GM18502 (cell line): ENCODE measurements around the gene UNC45A.
A peak's percentile ranks its signal among the peaks of the same experiment; 100 is the strongest.
"Not testable (repeated sequence)": the region's sequence is repeated elsewhere in the genome, so short reads cannot be mapped to it uniquely, and the experiment has no call there.

ENCODE experiments used
- ATAC-seq: cut with Tn5 transposase; IDR thresholded peaks from one replicate; pipeline ENCODE4 v1.9.1; 2021; ENCODE audit warnings: mild to moderate bottlenecking; ENCODE audit not compliant: unreplicated experiment, poor library complexity

UNC45A gene

DNA sequence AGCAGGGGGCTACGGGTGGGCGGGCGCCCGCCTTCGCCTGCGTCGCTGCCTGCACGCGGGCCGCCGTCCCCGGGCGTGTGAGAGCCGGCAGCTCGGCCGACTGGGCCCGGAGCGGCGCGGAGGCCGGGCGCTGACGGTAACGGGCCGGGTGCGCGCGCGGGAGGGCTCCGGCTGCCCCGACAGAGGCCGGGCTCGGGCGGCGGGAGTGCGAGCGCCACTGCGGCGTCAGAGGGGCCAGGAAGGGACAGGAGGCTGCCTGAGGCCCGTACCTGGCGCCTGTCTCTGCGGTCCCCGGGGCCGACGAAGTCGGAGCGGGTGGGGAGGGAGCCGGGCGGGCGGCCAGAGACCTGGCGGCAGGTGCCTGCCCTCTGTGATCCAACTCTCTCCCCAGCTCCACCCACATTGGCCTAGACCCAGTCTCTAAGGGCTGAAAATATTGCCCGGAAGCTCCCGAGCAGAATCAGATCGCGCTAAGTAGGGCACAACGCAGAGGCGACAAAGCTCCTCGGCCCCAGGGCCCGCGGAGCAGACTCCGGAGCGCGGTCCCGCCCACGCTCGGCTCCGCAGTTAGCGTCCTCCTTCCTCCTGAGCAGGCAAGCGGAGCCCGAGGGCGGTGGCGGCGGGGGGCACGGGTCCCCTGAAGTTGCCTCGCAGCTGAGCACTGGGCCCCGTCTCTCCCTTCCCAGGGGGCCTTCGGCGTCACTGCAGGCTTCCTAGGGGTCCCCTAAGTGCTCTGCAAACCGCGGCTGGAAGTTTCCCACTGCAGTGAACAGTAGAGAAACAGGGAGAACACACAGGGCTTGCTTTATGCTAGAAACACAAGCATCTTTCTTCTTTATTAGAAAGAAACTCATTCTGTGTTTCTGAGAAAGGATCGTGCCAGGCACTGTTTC is 32.0 kb upstream of the UNC45A start, which contains the start of gene MAN2A2:
MAN2A2 (plus strand) TSS at position 463 of the 893 bp plus-strand sequence. CDS start 906 bp downstream, outside the sequence.
- ATAC-seq = peak; percentile 58

DNA sequence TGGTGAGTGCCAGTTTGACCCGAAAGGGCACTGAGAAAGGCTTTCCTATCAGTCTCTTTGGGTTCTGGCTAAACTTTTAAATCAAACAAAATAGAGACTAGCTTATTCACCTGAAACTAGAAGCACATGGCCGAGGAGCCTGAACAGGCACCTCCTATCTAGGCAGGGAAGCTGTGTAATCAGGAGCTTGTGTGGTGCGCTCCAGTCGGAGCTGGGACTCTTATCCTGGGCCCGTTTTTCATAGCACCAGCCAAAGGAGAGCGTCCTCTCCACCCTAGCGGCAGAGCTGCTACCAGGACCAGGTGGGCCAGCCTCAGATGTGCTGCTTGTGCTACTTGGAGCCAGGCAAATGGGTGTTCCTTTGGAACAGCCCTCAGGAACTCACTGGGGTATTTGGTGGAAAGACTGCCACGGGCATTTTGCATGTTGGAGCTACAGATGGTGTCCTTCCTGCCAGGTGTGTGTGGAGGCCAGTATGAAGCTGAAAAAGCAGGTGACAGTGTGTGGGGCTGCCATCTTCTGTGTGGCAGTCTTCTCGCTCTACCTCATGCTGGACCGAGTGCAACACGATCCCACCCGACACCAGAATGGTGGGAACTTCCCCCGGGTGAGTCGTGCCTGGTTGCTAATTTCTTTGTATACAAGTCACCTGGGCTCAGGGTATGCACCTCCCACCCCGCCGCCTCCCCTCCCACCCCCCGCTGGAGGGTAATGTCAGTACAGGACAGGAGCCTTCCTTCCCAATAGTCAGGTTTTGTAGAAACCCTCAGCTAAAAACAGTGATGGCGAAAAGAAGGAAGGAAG is 31.1 kb upstream of the UNC45A start:
- ATAC-seq = no peak

DNA sequence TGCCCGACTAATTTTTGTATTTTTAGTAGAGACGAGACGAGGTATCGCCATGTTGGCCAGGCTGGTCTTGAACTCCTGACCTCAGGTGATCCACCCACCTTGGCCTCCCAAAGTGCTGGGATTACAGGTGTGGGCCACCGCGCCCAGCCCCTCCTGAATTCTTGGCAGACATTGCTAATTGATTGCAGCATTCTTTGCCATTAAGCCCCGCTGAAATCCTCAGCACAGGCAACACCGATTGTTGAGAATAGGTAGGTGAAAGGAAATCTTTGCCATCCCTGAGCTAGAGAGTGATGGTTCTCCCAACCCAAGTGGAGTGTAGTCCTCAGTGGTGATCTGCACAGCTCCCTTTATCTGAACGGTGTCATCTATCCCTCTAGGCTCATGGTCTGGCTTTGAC is 30.3 kb upstream of the UNC45A start:
- ATAC-seq = no peak

DNA sequence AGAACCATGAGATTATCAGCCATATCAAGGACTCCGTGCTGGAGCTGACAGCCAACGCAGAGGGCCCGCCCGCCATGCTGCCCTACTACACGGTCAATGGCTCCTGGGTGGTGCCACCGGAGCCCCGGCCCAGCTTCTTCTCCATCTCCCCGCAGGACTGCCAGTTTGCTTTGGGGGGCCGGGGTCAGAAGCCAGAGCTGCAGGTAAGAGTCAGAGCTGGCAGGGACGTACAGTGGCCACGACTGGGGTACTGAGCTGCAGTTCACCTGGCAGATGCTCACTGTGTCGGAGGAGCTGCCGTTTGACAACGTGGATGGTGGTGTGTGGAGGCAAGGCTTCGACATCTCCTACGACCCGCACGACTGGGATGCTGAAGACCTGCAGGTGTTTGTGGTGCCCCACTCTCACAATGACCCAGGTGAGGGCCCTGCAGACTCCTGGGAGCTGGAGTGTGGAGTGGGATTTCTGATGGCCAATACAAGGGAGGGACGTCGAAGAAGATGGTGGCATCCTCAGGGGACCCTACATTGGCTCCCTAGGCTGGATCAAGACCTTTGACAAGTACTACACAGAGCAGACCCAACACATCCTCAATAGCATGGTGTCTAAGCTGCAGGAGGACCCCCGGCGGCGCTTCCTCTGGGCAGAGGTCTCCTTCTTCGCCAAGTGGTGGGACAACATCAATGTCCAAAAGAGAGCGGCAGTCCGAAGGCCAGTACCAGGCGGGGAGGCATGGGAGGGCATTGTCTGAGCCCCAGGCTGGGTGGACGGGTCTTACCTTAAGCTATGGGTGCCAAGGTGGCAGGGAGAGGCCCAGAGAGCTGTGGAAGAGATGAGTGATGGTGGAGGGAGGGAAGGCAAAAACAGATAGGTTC is 29.5 kb upstream of the UNC45A start:
- ATAC-seq = no peak

DNA sequence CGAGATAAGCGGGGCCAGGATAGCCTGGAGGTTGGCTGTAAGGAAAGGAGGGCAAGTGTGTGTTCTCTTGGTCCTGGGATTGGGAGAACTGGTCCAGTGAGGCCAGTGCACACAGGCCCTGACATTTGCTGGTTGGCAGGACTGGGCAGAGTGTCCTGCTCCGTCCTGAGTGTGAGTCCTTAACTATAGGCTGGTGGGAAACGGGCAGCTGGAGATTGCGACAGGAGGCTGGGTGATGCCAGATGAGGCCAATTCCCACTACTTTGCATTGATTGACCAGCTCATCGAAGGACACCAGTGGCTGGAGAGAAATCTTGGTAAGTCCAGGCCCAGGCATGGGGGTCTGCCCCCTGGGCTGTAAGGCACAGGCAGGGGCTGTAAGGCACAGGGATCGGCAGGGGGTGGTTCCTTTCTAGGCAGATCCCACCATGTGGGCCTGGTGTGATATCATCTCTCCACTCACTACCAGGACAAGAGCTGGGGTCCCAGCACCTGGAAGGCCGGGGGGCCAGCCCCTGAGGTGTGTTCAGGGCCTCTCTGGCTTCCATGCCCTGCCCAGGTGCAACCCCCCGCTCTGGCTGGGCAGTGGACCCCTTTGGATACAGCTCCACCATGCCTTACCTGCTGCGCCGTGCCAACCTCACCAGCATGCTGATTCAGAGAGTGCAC is 28.8 kb upstream of the UNC45A start:
- ATAC-seq = no peak

DNA sequence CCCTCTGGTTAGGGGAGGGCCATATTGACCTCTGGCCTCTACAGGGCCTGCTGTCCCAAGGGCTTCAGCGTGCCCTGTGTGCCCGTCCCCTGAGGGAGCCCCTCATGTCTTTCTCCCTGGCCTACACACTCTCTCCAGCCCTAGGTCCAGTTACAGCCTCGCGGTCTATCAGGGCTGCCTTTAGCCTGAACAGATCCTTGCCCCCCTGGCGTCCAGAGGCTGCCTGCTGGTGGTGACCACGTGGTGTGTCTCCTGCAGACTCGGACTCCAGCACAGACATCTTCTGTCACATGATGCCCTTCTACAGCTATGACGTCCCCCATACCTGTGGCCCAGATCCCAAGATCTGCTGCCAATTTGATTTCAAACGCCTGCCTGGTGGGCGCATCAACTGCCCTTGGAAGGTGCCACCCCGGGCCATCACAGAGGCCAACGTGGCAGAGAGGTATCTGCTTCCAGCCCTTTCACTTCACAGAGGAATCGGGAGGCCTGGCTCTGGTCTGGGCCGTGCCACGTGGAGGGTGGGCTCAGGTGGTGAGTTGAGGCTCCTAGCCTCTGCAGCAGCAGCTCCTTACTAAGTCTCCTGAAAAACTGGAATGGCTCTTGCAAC is 27.9 kb upstream of the UNC45A start:
- no peak for ATAC-seq

DNA sequence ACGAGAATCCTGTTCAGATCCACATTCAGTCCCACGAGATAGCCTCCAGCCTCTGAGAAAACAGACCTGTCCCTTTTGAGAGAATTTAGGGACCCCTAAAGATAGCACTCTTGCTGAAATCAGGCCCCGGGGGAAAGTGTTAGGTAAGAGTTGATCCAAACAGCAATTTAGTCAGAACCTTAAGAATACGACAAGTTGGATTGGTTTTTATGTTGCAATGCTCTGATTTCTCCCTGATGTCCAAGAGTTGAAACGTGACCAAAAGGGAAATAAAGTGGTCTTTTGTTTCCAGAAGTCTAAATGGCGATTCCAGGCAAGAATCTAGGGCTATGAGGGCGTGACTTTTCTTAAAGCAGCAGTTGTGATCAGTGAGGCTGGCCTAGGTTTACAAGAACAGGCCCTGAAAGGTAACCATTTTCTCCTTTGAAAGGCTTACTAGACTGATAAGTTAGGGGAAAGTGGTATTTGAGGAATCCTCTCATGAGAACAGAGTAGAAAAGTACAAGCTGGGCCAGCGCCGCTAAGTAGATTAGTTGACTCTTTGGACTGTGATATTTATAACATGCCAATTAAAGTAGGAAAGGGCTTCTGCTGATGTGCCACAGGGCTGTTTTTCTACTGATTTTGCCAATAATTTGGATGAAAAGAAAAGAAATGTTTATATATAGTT is 27.1 kb upstream of the UNC45A start:
- no peak for ATAC-seq

DNA sequence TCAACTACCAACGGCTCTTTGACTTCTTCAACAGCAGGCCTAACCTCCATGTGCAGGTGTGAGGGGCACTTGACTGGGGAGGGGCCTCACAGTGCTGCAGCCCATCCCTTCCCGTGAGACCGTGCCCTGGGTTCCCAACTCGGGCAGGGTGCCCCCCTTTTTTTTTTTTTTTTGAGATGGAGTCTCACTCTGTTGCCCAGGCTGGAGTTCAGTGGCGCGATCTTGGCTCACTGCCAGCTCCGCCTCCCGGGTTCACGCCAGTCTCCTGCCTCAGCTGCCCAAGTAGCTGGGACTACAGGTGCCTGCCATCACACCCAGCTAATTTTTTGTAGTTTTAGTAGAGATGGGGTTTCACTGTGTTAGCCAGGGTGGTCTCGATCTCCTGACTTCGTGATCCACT is 25.6 kb upstream of the UNC45A start:
- ATAC-seq = not testable (repeated sequence)

DNA sequence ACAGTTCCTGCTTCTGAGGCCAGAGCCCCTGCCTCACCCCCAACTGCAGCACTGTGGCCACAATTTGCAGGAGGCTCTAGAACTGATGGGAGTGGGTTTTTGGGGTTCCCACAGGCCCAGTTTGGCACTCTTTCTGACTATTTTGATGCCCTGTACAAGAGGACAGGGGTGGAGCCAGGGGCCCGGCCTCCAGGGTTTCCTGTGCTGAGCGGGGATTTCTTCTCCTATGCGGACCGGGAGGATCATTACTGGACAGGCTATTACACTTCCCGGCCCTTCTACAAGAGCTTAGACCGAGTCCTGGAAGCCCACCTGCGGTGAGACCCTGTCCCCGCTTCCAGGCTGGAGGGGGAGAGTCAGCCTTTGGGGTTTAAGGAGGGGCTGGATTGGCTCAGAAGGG is 25.1 kb upstream of the UNC45A start:
- ATAC-seq = no peak

DNA sequence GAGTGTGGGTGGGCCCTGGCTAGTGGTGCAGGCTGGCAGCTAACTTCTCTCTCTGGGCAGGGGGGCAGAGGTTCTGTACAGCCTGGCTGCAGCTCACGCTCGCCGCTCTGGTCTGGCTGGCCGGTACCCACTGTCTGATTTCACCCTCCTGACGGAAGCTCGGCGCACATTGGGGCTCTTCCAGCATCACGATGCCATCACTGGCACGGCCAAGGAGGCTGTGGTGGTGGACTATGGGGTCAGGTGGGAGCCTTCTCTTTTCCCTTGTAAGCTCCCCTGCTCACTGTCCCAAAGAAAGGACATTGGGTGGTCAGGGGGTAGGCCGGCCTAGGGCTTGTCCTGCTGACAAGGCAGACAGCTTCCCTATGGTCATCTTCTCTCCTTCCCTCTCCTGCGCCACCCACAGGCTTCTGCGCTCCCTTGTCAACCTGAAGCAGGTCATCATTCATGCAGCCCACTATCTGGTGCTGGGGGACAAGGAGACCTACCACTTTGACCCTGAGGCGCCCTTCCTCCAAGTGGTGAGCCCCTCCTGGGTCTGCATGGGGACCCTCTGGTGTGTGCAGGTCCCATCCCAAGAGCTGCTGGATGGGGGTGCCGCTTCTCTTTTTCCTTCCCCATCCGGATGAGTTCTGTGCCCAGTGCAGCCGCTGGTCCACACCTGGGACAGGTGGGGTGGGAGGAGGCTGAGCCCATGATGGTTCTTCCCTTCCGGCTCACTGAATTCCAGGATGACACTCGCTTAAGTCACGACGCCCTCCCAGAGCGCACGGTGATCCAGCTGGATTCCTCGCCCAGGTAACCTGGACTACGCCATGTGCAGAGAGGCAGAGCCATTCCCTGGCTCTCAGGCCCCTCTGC is 24.4 kb upstream of the UNC45A start:
- ATAC-seq = no peak

DNA sequence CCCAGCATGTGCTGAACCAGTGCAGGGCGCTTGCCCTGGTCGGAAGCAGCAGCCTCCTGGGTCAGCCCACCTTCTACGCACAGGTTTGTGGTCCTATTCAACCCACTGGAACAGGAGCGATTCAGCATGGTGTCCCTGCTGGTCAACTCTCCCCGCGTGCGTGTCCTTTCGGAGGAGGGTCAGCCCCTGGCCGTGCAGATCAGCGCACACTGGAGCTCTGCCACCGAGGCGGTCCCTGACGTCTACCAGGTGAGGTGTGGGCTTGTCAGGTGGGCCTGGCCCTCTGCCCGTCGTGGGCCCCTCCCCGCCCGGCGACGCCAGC is 23.8 kb upstream of the UNC45A start:
- ATAC-seq = no peak

DNA sequence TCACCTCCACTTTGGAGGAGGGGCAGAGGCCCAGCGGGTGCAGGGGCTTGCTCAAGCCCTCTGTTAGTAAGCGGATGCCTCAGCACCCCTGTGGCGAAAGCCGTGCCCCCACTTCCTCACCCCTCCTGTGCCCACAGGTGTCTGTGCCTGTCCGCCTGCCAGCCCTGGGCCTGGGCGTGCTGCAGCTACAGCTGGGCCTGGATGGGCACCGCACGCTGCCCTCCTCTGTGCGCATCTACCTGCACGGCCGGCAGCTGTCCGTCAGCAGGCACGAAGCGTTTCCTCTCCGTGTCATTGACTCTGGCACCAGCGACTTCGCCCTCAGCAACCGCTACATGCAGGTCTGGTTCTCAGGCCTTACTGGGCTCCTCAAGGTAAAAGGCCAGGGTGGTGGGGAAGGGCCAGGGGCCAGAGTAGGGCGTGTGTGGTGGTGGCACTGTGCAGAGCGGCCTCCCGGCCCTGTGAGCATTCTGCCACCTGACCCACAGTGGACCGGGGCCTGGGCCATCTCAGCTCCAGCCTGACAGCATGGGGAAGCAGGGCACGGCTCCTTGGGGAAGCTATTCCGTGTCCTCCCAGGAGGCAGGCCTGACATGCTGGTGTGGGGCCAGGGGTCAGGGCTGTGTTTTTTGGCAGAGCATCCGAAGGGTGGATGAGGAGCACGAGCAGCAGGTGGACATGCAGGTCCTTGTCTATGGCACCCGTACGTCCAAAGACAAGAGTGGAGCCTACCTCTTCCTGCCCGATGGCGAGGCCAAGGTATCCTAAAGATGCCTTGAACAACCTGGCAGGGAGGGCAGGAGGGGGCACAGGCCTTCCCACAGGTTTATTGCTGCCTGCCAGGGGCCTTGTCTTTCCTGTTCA is 22.9 kb upstream of the UNC45A start:
- ATAC-seq = no peak

DNA sequence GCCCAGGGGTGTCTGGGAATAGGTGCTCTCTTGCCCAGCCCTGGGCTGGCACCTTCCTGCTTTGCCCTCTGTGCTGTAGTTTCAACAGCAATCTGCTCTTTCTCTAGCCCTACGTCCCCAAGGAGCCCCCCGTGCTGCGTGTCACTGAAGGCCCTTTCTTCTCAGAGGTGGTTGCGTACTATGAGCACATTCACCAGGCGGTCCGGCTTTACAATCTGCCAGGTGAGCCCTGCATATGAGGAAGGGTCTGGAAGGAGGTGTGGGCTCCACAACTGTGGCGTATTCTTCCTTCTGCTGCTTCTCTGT is 22.4 kb upstream of the UNC45A start:
- ATAC-seq = no peak

DNA sequence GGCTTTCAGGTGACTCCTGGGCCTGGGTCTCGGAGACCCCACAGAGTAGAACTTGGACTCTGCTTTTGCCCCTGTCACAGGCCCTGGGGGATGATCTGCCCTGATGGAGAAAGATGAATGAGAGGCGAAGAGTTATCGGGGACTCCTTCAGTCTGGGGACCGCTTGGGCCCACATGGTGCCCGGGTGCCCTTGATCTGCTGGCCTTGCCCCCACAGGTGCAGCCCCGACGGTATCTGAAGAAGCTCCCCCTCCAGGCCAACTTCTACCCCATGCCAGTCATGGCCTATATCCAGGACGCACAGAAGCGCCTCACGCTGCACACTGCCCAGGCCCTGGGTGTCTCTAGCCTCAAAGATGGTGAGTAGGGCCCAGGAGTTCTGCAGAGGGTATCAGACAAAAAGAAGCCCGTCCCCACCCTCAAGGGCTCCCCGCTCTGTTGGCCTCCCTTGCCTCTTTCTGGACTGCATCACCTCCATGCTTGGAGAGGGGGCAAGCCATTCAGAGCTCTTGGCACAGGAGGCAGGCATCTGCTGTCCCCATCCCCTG is 21.6 kb upstream of the UNC45A start:
- ATAC-seq = no peak

DNA sequence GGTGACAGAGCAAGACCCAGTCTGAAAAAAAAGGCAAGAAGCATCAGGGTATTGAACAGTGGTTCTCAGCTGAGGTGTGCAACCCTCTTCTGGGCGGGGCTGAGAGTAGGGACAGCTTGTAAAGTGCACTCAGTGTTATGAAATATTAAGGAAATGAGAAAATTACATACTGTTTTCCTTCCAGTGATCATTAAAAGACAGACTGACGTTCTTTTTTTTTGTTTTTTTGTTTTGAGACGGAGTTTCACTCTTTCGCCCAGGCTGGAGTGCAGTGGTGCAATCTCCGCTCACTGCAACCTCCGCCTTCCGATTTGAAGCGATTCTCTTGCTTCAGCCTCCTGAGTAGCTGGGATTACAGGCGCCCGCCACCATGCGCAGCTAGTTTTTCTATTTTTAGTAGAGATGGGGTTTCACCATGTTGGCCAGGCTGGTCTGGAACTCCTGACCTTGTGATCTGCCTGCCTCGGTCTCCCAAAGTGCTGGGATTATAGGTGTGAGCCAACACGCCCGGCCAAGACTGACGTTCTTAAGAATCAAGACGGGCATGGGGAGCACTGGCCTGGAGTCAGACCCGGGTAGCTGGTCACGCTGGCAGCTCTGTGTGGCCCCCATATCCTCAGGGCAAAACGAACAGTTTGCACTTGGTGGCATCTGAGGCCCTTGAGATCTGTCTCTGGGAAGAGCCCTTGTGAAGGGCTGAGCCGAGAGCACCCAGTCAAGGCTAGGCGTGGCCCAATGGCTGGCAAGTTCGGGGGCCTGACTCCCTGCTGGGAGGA is 20.6 kb upstream of the UNC45A start:
- no peak for ATAC-seq

DNA sequence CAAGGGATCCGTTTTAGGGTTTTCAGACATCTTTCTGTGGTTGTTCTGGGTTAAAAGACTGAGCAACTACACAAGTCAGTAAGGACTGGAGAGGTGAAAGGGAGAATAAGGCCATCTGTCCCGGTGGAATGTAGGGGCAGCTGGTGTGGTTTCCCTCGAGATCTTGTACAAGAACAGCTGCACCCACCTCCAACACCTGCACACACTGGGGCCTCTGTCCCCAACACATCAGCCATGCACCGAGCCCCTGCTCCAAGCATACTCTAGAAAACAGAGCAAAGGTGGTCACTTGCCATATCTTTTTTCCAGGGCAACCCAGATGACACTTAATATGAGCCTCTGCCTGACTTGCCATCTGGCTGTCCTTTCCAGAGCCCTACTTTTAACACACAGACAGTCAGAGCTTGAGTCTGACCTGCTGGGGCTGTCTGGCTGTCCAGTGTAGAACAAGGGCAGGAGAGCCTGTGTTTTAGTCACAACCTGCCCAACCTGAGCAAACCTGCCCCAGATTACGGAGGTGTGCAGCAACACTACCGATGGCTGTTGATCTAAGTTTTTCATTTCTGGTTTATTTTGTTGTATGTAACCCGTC is 19.8 kb upstream of the UNC45A start:
- no peak for ATAC-seq
